Measurements from ENCODE around the gene PIK3R1.

PIK3R1 gene

GRCh38 chr5:68215208-68215897, at the start of gene PIK3R1:
Gene PIK3R1, plus strand, starts transcription at chr5:68215756. Its CDS starts 10,920 bp downstream, at chr5:68226676.
- peak; percentile 98 for DNase-seq (ENCODE audit: low spot score)

- DNase-seq (ENCODE audit: low spot score) = no peak
Measured at GRCh38 chr5:68167195-68167651, 48.3 kb upstream of the PIK3R1 start.

- no peak for DNase-seq (ENCODE audit: low spot score)
Measured at GRCh38 chr5:68169903-68170302, 45.7 kb upstream of the PIK3R1 start.

GRCh38 chr5:68170826-68171558, 44.6 kb upstream of the PIK3R1 start:
- DNase-seq (ENCODE audit: low spot score) = peak; percentile 47

- DNase-seq (ENCODE audit: low spot score) = no peak
Measured at GRCh38 chr5:68172314-68172713, 43.2 kb upstream of the PIK3R1 start.

GRCh38 chr5:68173007-68173406, 42.5 kb upstream of the PIK3R1 start:
- no peak for DNase-seq (ENCODE audit: low spot score)

GRCh38 chr5:68176253-68176652, 39.3 kb upstream of the PIK3R1 start:
- no peak for DNase-seq (ENCODE audit: low spot score)

- no peak for DNase-seq (ENCODE audit: low spot score)
Measured at GRCh38 chr5:68176802-68177479, 38.6 kb upstream of the PIK3R1 start.

GRCh38 chr5:68177676-68178075, 37.9 kb upstream of the PIK3R1 start:
- no peak for DNase-seq (ENCODE audit: low spot score)

- DNase-seq (ENCODE audit: low spot score) = no peak
Measured at GRCh38 chr5:68178579-68178978, 37.0 kb upstream of the PIK3R1 start.

GRCh38 chr5:68180121-68181038, 35.2 kb upstream of the PIK3R1 start:
- DNase-seq (ENCODE audit: low spot score) = no peak

- DNase-seq (ENCODE audit: low spot score) = no peak
Measured at GRCh38 chr5:68181039-68181599, 34.4 kb upstream of the PIK3R1 start.

- DNase-seq (ENCODE audit: low spot score) = no peak
Measured at GRCh38 chr5:68182094-68182493, 33.5 kb upstream of the PIK3R1 start.

GRCh38 chr5:68182534-68182933, 33.0 kb upstream of the PIK3R1 start:
- DNase-seq (ENCODE audit: low spot score) = no peak

- no peak for DNase-seq (ENCODE audit: low spot score)
Measured at GRCh38 chr5:68187268-68188055, 28.1 kb upstream of the PIK3R1 start.

- no peak for DNase-seq (ENCODE audit: low spot score)
Measured at GRCh38 chr5:68189171-68189570, 26.4 kb upstream of the PIK3R1 start.

GRCh38 chr5:68189613-68190012, 25.9 kb upstream of the PIK3R1 start:
- DNase-seq (ENCODE audit: low spot score) = no peak

GRCh38 chr5:68190619-68191018, 24.9 kb upstream of the PIK3R1 start:
- no peak for DNase-seq (ENCODE audit: low spot score)

- DNase-seq (ENCODE audit: low spot score) = no peak
Measured at GRCh38 chr5:68191083-68191791, 24.3 kb upstream of the PIK3R1 start.

GRCh38 chr5:68192679-68193060, 22.9 kb upstream of the PIK3R1 start:
- no peak for DNase-seq (ENCODE audit: low spot score)
